Measurements from ENCODE around the gene FAM227A.
A peak's percentile ranks its signal among the peaks of the same experiment; 100 is the strongest.

The FAM227A gene

GRCh38 chr22:38656256-38657044 is at the start of gene FAM227A, which contains the start of gene CBY1:
FAM227A (minus strand) TSS chr22:38656392; CDS start chr22:38650168, 6,224 bp downstream.
CBY1 (plus strand) TSS chr22:38656638; CDS start chr22:38668055, 11,417 bp downstream.
- peak; percentile 68 to 75 for DNase-seq (ENCODE audit: low read depth in 2 of 2)

GRCh38 chr22:38705235-38706100 is 49.3 kb upstream of the FAM227A start, which contains the start of gene GTPBP1:
GTPBP1 (plus strand) TSS chr22:38705944; CDS start chr22:38705956, 12 bp downstream.
- peak; percentile 92 to 97 for DNase-seq (ENCODE audit: low read depth in 2 of 2)

GRCh38 chr22:38704654-38705234 is 48.6 kb upstream of the FAM227A start:
- DNase-seq (ENCODE audit: low read depth in 2 of 2): no peak

- DNase-seq (ENCODE audit: low read depth in 2 of 2): peak; percentile 95 to 98
These were observed 44.8 kb upstream of the FAM227A start, which contains the start of gene JOSD1 for GRCh38 chr22:38700789-38701628. JOSD1 (minus strand) TSS chr22:38700943; CDS start chr22:38699987, 956 bp downstream.

- no peak for DNase-seq (ENCODE audit: low read depth in 2 of 2)
These were observed 44.1 kb upstream of the FAM227A start for GRCh38 chr22:38700270-38700788.

GRCh38 chr22:38699784-38700183 is 43.6 kb upstream of the FAM227A start:
- DNase-seq (ENCODE audit: low read depth in 2 of 2): no peak

- DNase-seq (ENCODE audit: low read depth in 2 of 2): no peak
These were observed 43.0 kb upstream of the FAM227A start for GRCh38 chr22:38699143-38699542.

GRCh38 chr22:38698407-38699094 is 42.4 kb upstream of the FAM227A start:
- no peak for DNase-seq (ENCODE audit: low read depth in 2 of 2)

GRCh38 chr22:38697425-38698089 is 41.4 kb upstream of the FAM227A start:
- no peak for DNase-seq (ENCODE audit: low read depth in 2 of 2)

- peak in 1 of 2 donors; percentile 25 for DNase-seq (ENCODE audit: low read depth in 2 of 2)
These were observed 40.6 kb upstream of the FAM227A start for GRCh38 chr22:38696606-38697424.

- no peak for DNase-seq (ENCODE audit: low read depth in 2 of 2)
These were observed 38.7 kb upstream of the FAM227A start for GRCh38 chr22:38694940-38695339.

GRCh38 chr22:38694049-38694448 is 37.9 kb upstream of the FAM227A start:
- no peak for DNase-seq (ENCODE audit: low read depth in 2 of 2)

GRCh38 chr22:38689651-38690050 is 33.5 kb upstream of the FAM227A start:
- no peak for DNase-seq (ENCODE audit: low read depth in 2 of 2)

GRCh38 chr22:38685761-38686160 is 29.6 kb upstream of the FAM227A start:
- no peak for DNase-seq (ENCODE audit: low read depth in 2 of 2)

GRCh38 chr22:38684895-38685294 is 28.7 kb upstream of the FAM227A start:
- no peak for DNase-seq (ENCODE audit: low read depth in 2 of 2)

- DNase-seq (ENCODE audit: low read depth in 2 of 2): peak; percentile 58 to 70
These were observed 25.6 kb upstream of the FAM227A start, which contains the start of gene TOMM22 for GRCh38 chr22:38681582-38682335. TOMM22 (plus strand) TSS chr22:38681957; CDS start chr22:38681979, 22 bp downstream.

GRCh38 chr22:38675833-38676232 is 19.6 kb upstream of the FAM227A start:
- DNase-seq (ENCODE audit: low read depth in 2 of 2): no peak

- DNase-seq (ENCODE audit: low read depth in 2 of 2): no peak
These were observed 18.7 kb upstream of the FAM227A start for GRCh38 chr22:38674888-38675287.

All from activated CD8-positive, alpha-beta memory T cell treated with anti-CD3 and anti-CD28 coated beads for 4 hours (primary cell).